ENCODE data around the gene MANF.

The MANF gene

DNA sequence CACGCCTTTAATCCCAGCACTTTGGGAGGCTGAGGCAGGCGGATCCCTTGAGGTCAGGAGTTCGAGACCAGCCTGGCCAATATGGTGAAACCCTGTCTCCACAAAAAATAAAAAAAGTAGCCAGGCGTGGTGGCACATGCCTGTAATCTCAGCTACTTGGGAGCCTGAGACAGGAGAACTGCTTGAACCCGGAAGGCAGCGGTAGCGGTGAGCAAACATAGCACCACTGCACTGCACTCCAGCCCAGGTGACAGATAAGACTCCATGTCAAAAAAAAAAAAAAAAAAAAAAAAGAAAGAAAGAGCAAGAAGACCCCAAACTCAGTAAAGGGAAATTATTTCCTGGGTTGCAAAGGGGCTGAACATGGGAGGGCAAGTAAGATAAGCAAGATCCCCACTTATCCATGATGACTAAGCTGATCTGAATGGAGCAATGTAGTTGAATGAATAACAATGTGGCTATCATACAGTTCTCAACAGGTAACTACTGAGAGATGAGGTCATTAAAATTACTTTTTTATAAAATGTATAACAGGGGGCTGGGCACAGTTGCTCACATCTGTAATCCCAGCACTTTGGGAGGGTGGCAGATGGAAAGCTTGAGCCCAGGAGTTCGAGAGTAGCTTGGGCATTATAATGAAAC lies 52.0 kb downstream of the MANF start:
- no peak for ATAC-seq

Measured in activated CD4-positive, CD25-positive, alpha-beta regulatory T cell treated with anti-CD3 and anti-CD28 coated beads, Interleukin-2, amount 50 U/mL, for 24 hours (primary cell).